GM12801 (cell line): ENCODE measurements around the gene AREL1.

ENCODE experiments used
- TF ChIP-seq, protein P1 (sequence below): IDR thresholded peaks from one replicate; pipeline ENCODE4 v1.5.1; 2011; ENCODE audit warnings: control low read depth; ENCODE audit not compliant: insufficient read length; ENCODE audit errors: extremely low read depth

AREL1 gene

DNA sequence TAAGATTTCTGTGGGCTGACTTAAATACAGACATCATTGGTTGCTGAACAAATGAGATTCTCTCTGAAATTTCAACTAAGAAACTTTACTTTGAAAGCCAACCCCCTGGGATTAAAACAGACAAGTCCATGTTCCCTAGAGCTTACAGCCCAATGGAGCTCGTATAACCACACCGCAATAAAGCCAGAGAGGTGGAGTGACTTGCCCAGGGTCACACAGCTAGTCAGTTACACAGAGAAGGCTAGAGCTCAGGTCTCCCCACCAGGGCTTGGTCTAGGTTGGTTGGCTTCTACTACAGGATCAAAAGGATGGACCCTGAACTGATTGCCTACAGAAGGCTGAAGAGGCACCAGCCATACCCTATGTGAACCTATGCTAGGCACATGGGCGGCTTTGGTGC lies 92.0 kb downstream of the AREL1 start:
- TF ChIP-seq, protein P1, sequence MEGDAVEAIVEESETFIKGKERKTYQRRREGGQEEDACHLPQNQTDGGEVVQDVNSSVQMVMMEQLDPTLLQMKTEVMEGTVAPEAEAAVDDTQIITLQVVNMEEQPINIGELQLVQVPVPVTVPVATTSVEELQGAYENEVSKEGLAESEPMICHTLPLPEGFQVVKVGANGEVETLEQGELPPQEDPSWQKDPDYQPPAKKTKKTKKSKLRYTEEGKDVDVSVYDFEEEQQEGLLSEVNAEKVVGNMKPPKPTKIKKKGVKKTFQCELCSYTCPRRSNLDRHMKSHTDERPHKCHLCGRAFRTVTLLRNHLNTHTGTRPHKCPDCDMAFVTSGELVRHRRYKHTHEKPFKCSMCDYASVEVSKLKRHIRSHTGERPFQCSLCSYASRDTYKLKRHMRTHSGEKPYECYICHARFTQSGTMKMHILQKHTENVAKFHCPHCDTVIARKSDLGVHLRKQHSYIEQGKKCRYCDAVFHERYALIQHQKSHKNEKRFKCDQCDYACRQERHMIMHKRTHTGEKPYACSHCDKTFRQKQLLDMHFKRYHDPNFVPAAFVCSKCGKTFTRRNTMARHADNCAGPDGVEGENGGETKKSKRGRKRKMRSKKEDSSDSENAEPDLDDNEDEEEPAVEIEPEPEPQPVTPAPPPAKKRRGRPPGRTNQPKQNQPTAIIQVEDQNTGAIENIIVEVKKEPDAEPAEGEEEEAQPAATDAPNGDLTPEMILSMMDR, result no peak

DNA sequence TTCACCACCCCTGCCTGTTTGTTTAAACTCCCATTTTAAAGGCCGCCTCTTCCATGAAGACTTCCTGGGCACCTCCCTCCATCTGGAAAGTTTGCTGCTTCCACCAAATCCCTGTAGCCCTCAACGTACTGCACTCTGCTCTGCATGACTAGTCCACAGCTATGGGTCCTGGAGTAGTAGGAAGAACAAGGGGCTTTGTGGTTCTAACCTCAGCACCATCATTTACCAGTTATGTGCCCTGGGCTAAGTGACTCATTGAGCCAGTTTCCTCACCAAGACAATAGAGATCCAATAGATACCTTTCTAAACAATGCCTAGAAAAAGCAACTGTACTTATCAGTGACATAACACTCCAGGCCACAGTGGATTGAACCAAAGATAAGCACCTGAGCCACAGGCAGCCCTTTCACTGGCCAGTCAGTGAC lies 92.4 kb downstream of the AREL1 start:
- TF ChIP-seq, protein P1, result no peak

DNA sequence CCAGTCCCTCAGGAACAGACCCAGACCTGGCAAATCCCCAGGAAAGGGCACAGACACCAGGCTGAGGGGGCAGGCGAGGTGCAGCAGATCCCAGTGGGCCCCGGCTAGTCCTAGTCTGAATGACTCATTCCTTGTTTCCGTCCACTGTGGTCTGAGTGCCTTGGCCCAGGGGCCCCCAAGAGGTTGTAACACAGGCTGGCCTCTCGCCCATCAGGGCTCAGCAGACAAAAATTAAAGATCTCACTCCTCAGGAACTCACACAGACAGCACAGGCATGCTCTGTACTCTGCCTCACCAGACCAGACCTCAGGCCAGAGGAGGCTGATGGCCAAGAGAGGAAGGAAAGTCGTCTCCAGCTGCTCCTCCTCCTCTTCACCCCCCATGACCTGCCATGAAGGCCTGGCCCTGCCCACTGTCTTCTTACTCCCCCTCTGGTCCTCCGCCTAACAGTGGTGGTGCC lies 93.2 kb downstream of the AREL1 start:
- TF ChIP-seq, protein P1, result no peak

DNA sequence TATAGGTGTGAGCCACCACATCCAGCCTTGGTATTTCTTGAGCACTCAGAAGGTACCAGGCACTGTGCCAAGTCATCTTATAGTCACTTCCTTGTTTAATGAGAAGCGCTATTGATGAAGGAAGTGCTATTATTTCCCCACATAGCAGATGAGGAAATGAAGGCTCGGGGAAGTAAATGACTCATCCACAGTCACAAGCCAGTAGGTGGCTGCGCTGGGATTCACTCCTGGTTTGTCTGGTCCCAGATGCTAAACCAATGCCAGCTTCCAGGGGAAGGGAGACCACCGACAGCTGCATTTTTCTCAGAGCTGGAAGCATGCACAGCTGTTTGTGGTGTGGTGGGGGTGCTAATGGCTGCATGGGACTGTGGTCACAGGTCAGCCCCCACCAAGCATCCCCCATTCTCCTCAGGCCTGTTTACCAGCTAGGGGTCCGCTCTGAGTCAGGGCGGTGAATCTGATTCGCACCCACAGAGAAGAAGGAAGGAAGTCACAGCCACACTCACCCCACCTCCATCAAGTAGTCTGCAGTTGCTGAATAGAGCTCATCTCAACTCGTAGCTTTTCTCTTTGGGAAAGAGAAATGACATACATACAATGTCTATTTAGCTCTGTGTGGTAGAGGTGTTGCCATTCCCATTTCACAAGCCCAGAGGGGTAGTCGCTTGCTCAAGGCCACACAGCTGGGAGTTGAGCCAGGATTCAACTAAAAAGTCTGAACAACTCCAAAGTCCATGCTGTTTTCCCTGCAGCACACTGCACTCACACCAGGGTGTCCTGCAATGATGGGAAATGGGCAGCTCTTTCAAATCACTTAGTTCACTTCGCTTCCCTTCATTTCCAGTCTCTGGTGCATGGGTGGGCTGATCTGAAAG lies 94.6 kb downstream of the AREL1 start:
- TF ChIP-seq, protein P1, result no peak

DNA sequence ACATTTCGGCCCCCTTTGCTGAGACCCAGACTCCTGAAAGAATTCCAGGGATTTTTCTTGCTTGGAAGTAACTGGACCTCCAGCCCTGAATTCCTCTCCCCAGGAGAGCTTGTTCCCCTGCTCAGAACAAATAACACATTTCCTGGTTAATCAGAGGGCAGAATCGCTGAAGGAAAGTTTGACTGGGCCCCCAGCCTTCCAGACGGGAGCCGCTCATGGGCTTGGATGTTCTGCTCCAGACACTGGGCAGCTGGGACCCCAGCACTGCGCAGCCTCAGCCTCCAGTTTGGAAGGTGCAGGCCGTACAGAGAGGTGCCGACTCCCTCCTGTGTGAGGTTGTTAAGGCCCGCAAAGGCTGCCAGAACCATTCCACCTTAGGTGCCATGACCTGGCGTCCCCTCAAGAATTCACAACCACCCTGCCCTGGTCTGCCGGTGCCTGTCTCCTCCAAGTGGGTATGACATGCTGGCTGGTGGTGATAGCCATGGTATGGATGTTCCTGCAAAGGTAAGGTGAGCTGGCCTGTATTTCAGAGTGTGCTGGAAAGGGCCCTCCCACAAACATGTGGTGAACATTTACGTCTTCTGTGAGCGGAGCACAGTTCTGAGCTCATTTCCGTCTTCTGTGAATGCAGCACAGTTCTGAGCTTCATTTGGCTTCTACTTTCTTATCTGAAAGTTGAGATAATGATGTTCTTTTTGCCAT lies 95.7 kb downstream of the AREL1 start:
- TF ChIP-seq, protein P1, result no peak

DNA sequence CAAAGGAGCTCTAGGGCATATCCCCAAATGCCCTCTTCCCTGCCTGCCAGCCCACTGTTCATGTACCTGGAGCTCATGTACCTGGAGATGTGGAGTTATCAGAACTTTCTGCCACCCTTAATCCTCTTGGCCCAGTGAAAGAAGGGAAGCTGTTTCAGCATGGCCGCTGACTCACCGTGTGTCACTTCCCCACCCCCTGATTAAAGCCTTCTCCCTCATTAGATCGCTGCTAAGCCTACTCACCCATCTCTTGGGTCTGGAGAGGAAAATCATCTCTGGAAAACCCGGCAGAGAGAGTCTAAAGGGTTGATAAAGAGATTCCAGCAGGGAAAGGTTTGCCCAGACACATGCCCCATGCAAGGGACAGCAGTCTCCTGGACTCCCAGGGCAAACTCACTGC lies 96.4 kb downstream of the AREL1 start:
- TF ChIP-seq, protein P1, result no peak

DNA sequence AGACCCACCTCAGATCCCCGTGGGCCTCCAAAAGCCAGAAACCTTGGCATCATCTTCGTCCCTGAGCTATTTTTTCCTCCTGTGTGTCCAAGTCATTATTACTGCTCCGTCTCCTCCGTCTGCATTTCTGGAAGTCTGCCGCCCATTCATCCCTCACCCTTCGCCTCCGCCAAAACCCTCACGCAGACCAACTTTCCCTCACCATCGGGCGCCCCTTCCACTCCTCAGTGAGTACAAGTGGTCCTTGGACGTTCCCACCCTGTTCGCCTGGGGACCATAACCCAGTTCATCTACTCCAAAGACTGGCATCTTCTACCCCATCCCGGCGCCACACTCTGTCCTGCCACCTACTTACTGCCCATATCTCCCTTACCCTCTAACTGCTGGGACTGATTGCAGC lies 97.1 kb downstream of the AREL1 start:
- TF ChIP-seq, protein P1, result no peak
